OCI-M1 (cell line): Measurements from ENCODE around the gene ZNF862.
"Not testable (repeated sequence)": the region's sequence is repeated elsewhere in the genome, so short reads cannot be mapped to it uniquely, and the experiment has no call there.

ENCODE experiments used
- DNase-seq: peaks from one replicate; lab custom pipeline; 2025; lab: John Stamatoyannopoulos, UW

ZNF862 gene

DNA sequence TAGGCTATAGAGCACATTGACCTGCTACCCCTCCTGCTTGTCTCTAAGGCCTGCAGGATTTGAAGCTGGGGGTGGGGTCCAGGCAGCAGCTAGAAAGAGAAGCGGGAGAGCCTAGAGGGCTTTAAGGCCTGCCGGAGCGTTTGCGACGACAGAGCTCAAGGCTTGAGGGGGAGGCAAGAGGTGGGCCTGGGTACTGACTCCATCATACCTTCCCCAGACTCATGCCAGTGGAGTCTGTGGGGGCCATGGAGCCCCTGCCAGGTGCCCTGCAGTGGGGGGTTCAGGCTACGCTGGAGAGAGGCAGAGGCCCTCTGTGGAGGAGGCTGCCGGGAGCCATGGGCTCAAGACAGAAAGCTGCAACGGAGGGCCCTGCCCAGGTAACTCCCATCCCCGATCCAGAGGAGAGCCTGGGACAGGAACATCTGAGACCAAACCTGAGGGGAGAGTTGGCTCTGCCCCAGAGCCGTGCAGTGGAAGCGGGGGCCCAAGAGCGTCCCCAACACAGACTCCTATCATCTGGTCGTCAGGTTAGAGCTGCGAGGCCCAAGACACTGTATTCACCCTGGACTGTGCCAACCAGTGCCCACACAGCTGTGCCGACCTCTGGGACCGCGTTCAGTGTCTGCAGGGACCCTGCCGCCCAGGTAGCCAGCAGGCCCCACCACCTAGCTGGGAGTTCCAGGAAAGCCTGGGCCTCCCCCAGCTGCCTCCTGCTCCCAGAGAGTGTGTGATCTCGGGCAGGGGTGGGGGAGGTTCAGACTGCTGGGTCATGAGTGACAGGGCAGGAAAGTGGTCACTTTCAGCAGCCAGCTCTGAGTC, 13.2 kb upstream of the ZNF862 start:
- DNase-seq: no peak

- no peak for DNase-seq
These were observed 12.4 kb upstream of the ZNF862 start for GRCh38 chr7:149825567-149826343.

DNA sequence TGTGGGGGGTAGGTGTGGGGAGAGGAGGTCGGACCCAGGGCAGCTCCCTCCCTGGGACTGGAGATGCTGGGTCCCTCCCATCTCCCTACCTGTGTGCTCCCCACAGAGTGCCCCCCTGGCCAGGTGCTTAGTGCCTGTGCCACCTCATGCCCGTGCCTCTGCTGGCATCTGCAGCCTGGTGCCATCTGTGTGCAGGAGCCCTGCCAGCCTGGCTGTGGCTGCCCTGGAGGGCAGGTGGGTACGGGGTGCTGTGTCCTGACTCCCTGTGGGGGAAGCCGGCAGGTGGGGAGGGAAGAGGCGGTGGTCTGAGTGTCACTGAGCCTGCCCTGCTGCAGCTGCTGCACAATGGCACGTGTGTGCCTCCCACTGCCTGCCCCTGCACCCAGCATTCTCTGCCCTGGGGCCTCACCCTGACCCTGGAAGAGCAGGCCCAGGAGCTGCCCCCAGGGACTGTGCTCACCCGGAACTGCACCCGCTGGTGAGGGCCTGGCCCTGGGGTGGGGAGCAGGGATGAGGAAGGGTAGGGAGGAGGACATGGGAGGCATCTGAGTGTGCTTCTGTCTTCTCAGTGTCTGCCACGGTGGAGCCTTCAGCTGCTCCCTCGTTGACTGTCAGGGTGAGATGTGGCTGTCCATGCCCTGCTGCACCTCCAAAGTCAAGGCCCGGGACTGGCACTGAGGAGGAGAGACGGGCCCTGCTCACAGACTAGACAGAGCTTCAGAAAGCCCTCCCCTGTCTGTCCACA, 11.7 kb upstream of the ZNF862 start:
- DNase-seq: no peak

DNA sequence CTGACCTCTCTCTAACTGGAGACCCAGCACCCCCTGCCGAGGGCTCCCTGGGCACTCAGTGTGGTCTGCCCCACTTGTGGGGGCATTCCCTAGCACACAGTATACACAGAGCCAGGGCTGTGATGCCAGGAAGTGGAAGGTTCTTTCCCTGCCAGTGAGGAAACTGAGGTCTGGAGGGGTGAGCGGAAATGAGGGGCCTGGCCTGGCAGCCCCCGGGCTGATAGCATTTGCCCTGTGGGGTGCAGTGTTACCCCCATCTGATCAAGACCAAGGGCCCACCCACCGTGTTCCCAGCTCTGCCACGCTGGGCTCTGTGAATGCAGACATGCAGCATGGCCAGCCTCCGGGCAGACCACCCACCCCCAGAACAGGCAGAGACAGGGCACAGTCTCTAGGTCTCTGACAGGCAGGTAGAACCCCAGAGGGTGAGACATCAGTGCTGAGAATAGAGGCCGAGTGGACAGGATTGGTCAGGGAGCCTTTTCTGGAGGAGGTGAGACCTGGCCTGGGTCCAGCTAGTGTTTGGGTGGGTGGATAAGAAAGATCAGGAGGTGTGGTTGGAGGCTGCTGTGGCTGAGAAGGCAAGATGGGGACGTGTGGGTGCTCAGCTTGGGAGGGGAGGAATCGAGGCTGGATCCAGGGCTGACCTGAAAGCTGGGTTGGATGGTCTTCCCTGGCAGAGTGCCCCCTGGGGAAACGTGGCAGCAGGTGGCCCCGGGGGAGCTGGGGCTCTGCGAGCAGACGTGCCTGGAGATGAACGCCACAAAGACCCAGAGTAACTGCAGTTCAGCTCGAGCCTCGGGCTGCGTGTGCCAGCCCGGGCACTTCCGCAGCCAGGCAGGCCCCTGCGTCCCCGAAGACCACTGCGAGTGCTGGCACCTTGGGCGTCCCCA, 10.8 kb upstream of the ZNF862 start:
- DNase-seq: no peak

DNA sequence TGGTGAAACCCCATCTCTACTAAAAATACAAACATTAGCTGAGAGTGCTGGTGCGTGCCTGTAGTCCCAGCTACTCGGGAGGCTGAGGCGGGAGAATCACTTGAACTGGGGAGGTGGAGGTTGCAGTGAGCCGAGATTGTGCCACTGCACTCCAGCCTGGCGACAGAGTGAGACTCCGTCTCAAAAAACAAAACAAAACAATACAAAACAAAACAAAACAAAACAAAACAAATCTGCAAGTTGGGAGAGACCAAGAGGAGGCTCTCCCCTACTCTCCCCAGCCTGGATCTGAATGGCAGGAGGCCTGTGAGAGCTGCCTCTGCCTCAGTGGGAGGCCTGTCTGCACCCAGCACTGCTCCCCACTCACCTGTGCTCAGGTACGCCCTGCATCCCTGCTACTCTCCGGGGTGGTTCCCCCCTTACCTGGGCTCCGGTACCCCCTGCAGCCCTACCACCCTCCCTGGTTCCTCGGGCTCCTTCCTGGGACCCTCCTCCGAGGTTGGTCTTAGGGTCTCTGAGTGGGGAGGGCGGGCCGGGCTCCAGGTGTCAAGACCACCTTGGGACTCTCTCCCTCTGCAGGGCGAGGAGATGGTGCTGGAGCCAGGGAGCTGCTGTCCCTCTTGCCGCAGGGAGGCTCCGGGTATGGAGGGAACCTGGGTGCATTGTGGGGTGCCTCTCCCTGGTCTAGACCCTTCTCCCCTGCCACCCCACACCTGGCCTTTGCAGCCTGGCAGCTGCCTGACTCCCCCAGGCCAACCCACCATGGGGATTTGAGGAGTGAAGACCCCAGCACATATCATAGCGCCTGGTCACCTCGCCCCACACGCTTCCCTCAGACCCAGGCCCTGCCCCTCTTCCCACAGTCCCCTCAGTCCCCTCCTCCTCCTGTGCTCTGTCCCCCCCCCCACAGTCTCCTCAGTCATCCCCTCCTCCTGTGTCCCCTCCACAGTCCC, 9.5 kb upstream of the ZNF862 start:
- no peak for DNase-seq

DNA sequence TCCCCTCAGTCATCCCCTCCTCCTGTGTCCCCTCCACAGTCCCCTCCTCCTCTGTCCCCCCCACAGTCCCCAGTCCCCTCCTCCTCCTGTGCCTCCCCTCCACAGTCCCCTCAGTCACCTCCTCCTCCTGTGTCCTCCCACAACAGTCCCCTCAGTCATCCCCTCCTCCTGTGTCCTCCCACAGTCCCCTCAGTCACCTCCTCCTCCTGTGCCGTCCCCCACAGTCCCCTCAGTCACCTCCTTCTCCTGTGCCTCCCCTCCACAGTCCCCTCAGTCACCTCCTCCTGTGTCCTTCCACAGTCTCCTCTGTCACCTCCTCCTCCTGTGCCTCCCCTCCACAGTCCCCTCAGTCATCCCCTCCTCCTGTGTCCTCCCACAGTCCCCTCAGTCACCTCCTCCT, 7.6 kb upstream of the ZNF862 start:
- not testable (repeated sequence) for DNase-seq

DNA sequence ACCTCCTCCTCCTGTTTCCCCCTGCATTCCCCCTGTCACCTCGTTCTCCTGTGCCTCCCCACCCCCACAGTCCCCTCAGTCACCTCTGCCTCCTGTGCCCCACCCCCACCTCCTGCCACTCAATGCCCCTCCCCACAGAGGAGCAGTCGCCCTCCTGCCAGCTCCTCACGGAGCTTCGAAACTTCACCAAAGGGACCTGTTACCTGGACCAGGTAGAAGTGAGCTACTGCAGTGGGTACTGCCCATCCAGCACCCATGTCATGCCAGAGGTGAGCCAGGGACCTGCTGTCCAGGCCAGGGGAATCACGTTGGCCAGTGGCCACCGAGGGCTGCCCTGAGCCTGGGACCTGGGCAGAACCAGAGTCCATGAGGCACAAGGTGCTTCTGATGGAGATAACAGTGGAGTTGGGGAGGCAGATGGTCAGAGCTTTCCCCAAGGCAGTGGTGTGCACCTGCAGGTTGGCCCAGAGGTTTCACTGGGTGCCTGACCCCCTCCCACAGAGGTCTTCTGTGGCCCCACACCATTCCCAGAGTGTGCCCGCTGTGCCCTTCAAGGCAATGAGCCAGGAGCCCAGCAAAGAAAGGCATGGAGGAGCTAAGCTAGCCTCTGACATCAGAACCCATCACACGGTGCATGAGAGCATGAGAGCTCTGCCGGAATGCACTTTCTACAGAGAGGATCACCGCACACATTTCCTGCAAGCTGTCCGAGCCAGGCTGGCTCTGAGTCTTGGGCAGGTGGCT, 7.0 kb upstream of the ZNF862 start:
- no peak for DNase-seq

GRCh38 chr7:149831741-149832219, 6.4 kb upstream of the ZNF862 start:
- DNase-seq: no peak

GRCh38 chr7:149832332-149833041, 5.7 kb upstream of the ZNF862 start:
- DNase-seq: no peak

DNA sequence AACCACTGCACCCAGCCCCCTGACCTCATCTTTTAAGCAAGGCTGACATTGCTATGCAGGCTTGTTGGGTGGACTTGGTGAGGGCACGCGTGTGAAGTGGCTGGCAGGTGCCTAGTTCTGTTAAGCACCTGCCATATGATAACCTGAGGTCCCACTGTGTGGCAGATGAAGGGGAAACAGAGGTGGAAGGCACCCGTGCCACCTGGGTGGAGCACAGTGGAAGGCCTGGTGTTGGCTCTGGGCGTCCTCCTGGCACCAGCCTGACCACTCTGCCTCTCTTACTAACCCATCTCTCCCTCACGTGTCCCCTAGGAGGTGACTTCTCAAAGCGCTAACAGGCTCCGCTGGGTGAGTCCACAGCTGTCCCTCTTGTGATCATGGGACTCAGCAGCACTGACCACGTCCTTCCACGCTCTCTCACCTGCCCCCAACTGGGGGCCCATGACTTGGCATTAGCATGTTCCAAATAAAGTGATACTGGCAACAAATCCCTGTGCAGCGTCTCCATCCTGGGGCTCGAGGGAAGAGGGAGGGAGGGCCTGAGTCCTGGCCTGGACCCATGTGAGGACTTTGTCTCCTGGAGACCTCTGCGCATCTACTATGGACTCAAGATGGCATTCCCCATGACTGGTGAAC, 4.6 kb upstream of the ZNF862 start:
- DNase-seq: no peak

DNA sequence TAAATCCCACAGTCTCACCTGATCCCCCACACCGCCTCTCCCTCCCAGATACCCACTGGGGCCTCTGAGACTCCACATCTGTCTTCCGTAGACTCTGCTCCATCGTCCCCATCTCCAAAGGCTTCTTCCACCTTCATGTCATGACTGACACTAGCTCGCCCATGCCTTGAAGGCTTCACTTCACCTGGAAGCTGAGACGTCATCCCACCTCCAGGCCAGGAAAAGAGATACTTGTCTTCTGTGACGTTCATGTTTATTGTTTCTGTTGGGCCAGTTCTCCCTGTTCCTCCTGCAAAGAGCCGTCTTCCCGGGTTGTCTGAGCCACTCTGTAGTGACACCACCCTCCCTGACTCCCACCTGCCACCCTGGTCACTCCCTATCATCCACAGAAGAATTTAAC, 3.6 kb upstream of the ZNF862 start:
- DNase-seq: no peak

DNA sequence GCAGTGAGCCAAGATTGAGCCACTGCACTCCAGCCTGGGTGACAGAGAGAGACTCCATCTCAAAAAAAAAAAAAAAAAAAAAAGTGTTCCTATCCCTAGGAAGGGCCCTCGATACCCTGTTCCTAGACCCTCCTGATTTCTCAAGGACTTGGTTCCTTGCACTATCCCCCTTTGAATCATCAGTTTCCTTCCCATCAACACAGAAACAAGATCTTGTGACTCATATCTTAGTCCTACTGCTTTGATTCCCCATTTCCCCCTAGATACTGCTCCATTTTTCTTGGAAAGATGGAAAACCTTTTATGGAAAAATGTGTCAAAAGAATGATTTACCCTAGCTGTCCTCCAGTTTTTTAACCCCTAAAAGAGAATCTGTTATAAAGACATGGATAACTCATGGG, 1.7 kb upstream of the ZNF862 start:
- DNase-seq: no peak

GRCh38 chr7:149837564-149838223, 481 bp upstream of the ZNF862 start:
- DNase-seq: no peak

GRCh38 chr7:149838992-149839408, 825 bp downstream of the ZNF862 start:
- no peak for DNase-seq

- DNase-seq: no peak
These were observed 1.8 kb downstream of the ZNF862 start for GRCh38 chr7:149839933-149840332.

DNA sequence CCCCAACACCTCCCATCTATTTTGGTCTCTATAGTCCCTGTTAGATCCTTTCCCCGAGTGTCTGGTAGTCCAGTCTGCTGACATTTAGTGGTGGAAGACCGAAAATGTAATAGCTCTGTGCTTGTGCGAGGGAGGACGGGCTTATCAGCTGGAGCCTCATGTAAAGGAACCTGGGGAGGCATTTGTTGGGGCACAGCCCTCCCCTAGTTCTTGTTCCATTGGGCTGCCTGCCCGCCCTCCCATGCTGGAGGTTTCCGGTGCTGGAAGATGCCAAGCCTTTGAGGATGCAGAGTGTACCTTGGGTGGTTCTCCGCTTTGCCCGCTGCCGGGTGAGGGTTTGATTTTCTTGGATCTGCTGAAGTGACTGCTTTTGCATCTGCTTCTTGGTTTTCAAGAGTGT, 5.4 kb downstream of the ZNF862 start:
- DNase-seq: no peak

DNA sequence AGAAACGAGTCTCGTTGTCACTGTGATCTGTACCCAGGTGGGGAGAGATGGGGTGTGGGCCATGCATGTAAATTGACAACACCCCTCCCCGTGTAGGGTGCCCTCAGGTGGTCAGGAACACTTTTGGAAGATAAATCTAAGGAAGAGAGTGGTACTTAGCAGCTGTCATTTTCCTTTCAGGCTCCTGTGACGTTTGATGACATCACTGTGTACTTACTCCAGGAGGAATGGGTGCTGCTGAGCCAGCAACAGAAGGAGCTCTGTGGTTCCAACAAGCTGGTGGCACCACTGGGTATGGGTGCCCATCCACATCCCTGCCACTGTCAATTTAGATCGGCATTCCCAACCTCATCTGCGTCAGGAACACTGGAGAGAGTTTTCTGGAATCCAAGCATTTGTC, 6.3 kb downstream of the ZNF862 start:
- no peak for DNase-seq
